GM21737 (cell line): ENCODE results near the gene KCNJ15.

Experiments
- ATAC-seq: cut with Tn5 transposase; IDR thresholded peaks from one replicate; pipeline ENCODE4 v1.9.1; 2021; ENCODE audit warnings: mild to moderate bottlenecking, moderate library complexity; ENCODE audit not compliant: unreplicated experiment

Gene KCNJ15

DNA sequence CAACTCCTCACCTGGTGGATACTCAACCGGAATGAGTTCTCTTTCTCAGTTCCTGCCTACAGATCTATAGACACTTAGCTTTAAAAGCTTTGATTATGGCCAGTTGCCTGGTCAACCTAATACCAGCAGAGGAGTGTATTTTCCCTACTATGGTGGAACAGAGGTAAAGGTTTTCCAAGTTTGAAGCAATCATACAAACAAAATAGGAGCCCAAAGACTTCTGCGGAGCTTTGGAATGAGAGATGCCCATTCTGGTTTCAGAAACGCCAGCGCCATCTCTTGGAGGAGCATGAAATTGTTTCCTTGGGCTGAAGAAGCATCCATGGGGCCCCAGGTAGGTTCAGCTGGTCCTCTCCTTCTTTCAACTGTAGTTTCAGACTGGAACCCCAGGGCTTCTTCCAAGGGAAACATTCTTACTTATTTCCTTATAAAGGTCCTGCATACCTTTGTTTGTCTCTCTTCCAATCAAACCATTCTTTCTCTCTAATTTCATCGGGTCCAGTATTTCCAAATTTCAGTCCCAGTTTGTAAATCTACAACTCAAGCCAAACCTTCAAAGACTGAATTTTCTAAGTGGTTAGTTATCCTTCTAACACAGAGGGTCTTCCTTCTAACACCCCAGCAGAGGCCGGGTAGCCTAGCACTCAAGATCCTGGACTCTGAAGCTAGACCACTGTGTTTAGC lies 95.9 kb downstream of the KCNJ15 start:
- no peak for ATAC-seq

DNA sequence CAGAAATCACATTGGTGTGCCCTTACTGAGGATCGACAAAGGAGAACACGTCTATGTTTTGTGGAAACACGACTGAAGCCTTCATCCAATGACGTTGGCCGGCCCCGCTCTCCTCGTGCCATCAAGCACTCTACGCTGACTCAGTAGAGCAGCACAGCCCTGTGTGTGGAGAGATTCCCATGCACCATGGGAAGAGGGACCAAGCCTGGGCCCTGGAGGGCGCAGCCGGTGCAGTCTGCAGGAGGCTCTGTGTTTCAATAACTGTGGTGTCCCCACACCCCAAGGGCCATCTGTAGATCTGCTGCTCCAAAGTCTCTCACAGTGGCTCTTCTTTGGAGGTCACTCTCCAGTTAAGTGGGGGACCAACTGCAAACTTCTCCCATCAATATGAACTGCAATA lies 97.4 kb downstream of the KCNJ15 start:
- no peak for ATAC-seq

DNA sequence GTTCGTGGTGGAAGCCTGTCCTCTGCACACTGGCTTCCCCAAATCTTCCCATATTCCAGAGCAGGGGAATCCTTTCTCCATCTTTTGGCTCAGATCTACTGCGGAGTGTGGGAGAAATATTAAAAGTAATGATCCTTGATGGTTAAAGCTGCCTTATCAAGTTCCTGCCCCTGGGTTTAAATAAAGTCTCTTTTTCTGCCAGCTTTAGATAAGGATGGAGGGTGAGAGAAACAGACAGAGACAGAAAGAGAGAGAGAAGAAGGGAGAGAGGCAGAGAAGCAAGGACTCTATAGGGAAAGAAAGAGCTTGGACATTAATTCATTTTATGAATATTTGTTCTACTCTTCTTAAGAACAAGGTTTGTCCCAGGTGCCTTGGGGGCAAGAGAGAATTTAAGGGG lies 98.0 kb downstream of the KCNJ15 start:
- no peak for ATAC-seq

DNA sequence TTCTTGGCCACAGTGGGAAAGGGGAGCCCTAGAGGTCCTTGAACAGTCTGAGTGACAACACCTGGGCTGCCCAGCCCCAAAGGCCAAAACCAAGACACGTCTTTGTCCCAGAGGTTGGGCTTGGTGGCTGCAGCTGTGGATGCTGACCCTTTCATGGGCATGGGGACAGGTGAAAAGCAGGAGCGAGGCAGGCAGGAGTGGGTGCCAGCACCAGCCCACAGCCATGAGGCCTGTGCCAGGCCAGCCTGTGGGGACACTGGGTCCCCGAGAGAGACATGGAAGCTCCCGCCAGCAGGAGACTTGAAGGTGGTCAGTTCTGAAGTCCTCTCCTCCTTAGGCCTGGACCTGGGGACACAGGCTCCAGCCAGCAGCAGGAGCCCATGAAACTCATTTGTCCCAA lies 98.6 kb downstream of the KCNJ15 start:
- no peak for ATAC-seq

DNA sequence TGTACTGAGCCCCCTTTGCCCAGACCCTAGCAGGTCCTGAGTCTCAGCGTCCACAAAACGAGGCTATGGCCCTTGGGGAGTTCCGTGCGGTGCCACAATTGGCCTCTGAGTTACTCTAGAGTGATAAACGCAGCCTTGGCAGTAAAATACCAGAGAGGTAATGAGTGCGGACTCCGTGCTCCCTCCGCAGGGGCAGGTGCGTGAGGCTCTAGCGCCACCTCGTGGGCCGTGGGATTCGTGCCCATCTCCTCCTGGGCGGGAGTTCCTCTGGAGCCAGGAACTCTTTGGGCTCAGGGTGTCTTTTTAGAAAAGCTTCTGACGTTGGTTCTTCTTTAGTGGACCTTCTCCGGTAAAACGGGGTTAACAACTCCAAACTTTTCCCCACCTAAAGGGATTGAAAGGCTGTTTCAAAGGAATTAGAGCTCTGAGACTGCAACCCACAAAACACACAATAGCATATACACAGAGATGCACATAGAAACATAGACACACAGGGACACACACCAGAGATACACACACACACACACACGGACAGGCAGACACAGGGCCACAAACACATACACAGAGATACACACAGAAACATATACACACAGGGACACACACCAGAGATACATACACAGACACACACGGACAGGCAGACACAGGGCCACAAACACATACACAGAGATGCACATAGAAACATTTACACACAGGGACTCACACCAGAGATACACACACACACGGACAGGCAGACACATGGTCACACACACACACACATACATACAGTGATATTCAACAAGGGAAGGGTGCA lies 99.4 kb downstream of the KCNJ15 start:
- no peak for ATAC-seq
